DMS153 treated with DMSO at 0.1 percent for 48 hours (cell line): Measurements from ENCODE around the gene PRKAG2.

Experiments
- DNase-seq: peaks from one replicate; lab custom pipeline; 2025; ENCODE audit not compliant: unreplicated experiment; lab: John Stamatoyannopoulos, UW

The PRKAG2 gene

DNA sequence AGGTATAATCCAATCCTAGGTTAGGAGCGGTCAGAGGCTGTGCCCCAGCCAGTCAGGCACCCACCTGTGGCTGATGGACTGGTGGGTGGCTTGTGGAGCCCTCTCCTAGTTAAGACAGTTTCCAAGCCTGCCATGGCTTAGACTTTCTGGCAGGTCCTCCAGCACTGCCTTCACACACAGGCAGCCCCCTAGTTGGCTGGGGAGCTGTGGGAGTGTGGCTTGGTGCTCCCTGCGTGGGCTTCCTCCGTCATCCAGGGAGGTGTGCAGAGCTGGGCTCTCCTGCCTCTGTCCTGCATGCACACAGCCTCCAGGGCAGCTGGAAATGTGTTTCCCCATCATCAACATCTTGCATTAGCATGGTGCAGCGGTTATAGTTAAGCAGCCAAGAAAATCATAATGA lies 273.0 kb downstream of the PRKAG2 start:
- no peak for DNase-seq

DNA sequence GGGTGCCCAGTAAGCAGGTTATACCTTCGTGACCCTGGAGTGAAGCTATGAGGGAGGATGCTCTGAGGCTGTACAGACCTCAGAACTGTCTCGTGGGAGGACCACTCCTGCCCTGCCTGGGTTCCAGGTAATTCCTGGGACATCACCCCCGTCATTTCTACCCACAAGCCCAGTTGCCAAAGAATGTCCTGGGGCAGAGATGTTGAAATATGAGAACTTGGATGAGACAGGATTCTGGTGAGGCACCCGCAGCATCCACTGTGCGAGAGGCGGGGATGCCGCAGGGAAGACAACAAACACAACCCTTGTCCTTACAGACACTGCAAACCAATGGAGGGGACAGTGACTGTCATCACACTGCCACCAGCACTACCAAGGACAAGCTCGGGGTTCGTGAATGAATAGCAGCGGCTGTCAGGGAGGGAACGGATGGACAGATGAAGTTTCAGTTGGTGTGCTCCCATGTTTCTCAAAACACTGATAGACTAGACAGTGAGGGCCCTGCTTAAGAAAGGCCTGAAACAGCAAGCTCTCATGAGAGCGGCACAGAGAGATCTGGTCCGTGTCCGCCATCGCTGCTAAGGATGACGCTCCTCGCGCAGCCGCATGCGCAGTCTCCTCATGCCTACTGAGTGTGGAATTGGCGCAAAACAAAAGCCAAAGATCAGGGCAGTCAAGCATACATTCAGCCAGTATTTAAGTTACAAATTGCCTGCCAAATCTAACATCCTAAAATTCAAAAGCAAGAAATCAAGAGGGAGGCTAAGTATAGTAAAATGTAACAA lies 275.2 kb downstream of the PRKAG2 start:
- no peak for DNase-seq

- no peak for DNase-seq
Measured at GRCh38 chr7:151600331-151600730, 276.6 kb downstream of the PRKAG2 start.

GRCh38 chr7:151599401-151600227 lies 277.3 kb downstream of the PRKAG2 start:
- DNase-seq: no peak

- no peak for DNase-seq
Measured at GRCh38 chr7:151597541-151598444, 279.1 kb downstream of the PRKAG2 start.

DNA sequence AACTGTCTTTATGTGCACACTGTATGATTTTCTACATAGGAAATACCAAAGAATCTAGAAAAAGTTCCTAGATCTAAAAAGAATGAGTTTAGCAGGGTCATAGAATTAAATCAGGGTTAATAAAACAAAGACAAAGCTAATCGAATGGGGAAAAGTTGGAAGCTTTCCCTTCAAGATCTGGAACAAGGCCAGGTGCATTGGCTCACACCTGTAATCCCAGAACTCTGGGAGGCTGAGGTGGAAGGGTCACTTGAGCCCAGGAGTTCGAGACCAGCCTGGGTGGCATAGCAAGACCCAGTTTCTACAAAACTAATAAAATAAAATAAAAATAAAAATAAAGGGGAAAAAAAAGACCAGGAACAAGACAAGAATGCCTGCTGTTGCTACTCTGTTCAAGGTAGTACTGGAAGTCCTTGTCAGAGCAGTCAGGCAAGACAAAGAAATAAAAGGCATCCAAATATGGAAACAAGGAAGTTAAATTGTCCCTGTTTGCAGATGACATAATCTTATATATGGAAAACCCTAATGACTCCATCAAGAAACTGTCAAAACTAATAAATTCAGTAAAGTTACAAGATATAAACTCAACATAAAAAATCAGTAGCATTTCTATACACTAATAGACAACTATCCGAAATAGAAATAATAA lies 281.1 kb downstream of the PRKAG2 start:
- DNase-seq: no peak

- DNase-seq: no peak
Measured at GRCh38 chr7:151592868-151593486, 283.9 kb downstream of the PRKAG2 start.

- no peak for DNase-seq
Measured at GRCh38 chr7:151592330-151592729, 284.6 kb downstream of the PRKAG2 start.

GRCh38 chr7:151591866-151592265 lies 285.0 kb downstream of the PRKAG2 start:
- no peak for DNase-seq

DNA sequence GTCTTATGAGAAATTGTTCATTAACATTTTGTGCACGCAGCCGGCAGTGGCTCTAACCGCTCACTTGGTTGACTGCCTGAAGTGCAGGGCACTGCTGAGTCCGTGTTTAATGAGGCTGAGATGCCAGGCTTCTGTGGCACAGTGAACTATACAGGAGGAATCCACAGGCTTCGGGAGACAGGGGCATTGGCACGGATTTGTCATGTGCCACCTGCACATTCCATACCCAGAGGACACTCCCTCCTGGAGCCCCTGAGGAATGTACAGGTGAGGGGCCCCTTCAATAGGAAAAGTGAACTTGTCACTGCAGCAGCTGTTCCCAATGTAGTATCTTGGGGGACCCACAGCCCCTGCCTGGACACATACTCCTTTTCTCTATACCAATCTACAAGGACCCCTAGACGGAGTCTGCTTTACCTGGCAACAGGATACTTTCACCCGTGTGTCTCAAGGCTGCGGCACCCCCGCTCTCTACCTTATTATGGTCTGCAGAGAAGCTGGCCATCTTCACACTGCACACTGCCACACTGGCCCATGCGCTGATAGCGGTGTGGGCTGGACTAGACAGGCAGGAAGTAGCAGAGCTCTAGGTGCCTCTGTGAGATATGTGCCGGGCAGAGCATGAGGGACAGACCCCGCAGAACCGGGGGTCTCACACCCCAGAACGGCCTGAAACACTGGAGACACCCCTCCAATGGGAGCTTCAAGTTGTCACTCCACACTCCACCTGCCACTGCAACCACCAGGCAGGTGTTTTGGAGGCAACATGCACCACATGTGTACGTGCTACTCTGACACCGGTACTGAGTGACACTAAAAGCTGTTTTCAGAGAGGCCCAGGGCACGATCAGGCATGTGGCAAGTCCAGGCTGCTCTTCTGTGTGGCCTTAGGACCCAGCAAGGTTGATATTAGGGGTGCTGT lies 285.8 kb downstream of the PRKAG2 start:
- DNase-seq: no peak

DNA sequence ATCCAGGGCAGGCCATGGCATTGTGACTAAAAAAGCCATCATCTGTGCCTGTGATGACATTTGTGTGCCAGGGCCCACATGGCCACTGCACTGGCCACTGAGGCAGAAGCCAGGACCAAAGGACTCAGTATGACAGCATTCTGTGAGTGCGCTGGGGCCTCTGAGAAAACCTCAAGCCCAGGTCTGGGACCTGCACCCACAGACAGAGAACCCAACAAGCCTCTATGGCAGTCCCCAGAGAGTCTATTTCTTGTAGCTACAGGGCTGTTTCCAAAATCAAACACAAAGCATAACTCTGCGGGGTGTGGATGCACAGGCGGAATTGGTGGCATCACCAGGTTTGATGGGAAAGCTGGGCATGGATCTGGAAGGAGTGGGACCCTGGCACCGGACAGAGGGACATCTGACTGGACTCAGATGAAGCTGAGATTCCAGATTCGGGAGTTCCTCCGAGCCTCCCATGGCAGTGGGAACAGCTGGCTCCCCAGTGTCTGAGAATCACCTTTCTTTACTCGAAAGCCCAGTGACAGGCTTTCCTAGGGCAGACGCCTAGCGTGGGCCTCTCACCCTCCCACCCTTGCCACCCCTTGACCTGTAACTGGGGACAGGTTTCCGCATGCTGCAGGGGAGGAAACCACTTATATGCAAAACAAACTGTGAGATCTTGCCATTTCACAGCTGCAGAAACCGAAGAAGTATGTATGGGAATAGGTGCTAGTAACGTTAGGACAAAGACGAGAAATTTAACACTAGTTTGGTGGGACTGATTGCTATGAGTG lies 286.7 kb downstream of the PRKAG2 start:
- DNase-seq: no peak

GRCh38 chr7:151588982-151589381 lies 287.9 kb downstream of the PRKAG2 start:
- DNase-seq: no peak

GRCh38 chr7:151586531-151587260 lies 290.2 kb downstream of the PRKAG2 start:
- DNase-seq: no peak

DNA sequence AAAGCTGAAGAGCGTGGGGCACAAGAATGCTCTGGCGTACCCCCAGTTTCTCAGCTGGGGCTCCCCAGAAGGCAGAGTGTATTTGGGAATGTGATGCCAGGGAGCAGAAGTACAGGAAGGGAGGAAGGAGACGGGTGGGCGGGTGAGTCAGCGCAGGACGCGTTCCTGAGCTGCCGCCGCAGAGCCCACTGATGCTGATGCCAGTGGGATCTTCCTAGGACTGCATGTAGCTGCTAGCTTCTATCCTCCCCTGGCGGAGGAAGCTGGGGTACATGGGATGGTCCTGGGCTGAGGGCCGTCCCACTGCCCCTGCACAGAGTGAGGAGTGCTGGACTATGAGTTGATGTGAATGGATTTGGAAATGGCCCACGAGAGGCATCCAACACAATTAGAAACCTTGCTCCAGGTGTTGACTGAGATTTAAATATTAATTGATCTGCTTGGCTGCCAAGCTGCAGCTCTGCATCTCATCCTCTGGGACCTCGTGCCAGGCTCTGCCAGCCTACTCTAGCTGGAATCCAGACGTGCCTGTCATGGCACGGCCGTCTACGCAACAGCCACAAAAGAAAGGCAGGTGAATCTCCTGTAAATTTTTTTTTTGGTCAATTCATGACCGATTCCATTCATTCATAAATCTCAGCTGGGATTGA lies 291.0 kb downstream of the PRKAG2 start:
- DNase-seq: no peak

DNA sequence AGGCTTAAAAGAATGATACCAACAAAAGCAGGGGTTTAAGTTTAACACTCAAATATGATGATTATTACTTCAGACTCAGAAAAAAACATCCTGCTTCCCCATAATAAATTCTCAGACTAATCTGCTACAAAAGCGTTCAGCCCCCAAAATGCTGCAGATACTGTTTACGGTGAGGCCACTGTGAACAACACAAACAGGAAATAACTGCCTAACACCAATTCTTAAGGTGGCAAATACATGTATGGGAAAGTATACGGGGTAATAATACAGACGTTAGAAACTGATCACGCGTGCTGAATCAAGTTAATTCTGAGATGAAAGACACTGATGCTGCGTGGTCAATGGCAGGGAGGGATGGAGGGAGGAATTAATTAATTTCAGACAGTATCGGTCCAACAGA lies 295.2 kb downstream of the PRKAG2 start:
- no peak for DNase-seq

GRCh38 chr7:151579644-151580043 lies 297.3 kb downstream of the PRKAG2 start:
- no peak for DNase-seq

DNA sequence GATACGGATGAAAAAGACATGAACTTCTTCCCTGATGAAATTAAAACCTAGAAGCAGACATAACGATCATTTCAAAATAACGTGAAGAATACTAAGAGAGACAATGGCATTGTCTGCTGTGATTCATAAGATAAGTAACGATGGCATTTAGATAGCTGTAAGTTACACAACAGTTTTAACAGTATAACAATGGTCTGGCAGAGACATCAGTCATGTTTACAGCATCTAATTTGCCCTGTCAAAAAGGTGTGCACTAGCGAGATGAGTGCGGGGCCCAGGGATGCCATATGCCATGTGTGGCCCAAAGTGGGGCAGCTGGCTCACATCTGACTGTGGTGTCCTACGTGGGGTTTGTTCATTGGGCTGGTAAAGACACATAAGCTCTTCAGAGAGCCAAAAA lies 301.5 kb downstream of the PRKAG2 start:
- no peak for DNase-seq
